Measurements from ENCODE around the gene NAT9.

The NAT9 gene

DNA sequence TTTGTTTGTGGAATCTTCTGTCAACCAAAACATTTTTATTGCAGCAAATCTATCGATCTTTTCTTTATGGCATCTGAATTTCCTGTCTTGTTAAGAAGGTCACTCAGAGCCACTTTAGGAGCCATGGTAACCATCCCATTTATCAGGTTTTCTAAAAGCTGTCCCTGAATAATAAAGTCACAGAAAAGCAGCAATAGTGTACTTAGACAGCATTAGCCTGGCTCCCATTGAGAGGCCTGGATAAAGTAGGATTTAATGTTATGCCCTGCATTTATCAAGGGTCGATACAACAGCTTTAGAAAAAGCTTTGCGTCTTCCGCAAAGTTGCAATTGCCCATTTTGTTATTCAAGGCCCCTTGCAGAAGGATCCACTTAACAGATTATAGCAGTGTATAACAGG is 53.4 kb downstream of the NAT9 start:
- no peak for DNase-seq
